HG03060 (cell line): ENCODE results near the gene MEGF10.

Experiments used
- ATAC-seq: cut with Tn5 transposase; IDR thresholded peaks from one replicate; pipeline ENCODE4 v1.9.1; 2021; ENCODE audit warnings: low read depth, moderate number of reproducible peaks; ENCODE audit not compliant: unreplicated experiment

Gene MEGF10

GRCh38 chr5:127406326-127407121 lies 115.9 kb downstream of the MEGF10 start:
- no peak for ATAC-seq

GRCh38 chr5:127409246-127409917 lies 118.8 kb downstream of the MEGF10 start:
- no peak for ATAC-seq

DNA sequence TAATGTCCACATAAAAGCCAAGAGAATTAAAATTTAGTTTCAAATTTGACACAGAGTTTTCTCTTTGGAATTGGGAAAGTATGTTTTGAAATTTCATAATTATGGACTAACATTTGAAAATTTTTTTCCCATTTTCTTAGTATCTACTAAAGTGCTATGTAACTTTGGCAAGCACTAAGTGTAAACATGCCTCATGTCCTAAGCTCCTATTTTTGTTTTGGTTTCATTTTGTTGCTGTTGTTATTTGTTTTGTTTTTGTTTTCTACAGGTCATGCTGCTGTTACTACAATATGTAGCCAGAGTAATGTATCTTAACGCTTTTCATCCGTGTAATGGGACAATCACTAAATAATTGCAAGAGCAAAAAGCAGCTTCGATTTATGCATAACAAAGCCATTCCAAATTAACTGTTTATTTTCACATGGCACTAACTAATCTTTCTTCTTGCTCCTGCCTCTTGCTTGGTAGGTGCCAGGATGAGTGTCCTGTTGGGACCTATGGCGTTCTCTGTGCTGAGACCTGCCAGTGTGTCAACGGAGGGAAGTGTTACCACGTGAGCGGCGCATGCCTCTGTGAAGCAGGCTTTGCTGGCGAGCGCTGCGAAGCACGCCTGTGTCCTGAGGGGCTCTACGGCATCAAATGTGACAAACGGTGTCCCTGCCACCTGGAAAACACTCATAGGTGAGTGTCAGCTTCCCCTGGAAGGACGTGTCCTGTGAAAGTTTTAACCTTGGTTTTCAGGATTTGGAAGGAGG lies 119.5 kb downstream of the MEGF10 start:
- ATAC-seq: no peak

- peak; percentile 59 for ATAC-seq
Measured at GRCh38 chr5:127410959-127411358, 120.4 kb downstream of the MEGF10 start.

DNA sequence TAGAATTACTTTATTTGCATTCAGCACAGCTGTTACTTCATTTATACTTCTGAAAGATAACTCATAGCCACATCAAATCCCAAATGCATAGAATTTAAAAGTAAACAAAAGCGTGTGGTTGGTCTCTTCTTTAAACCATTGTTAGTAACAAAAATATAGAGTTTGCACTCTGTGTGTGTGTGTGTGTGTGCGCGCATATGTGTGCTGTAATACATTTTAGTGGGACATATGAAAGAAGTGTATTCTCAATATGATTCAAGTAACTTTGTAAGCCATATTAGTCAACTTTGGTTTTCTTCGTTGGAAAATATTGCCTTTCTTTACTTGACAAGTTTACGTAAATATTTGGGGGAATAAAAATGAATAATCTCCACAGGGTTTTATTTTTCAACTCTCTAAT lies 120.8 kb downstream of the MEGF10 start:
- ATAC-seq: no peak

- no peak for ATAC-seq
Measured at GRCh38 chr5:127412698-127413097, 122.1 kb downstream of the MEGF10 start.

GRCh38 chr5:127415034-127415433 lies 124.4 kb downstream of the MEGF10 start:
- no peak for ATAC-seq

DNA sequence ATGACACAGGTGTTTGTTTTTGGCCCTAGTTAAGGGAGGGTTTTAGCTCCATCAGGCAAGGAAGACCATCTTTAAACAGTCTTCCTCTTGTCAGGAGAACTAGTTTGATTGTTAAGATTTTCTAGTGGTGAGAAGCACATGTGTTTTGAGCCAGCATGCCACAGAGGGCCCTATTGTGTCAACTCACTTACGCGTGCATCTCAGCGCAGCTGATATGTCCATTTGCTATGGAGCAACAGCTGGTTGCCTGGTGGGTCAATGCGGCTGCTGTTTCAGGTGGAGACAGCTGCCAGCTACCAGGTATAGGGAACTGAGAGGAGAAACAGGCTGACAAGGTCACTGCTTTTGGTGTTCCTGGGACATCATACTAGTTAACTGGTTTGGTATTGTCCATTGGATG lies 126.3 kb downstream of the MEGF10 start:
- no peak for ATAC-seq

GRCh38 chr5:127417528-127417927 lies 126.9 kb downstream of the MEGF10 start:
- ATAC-seq: no peak

- no peak for ATAC-seq
Measured at GRCh38 chr5:127418367-127418766, 127.8 kb downstream of the MEGF10 start.

- no peak for ATAC-seq
Measured at GRCh38 chr5:127418974-127419682, 128.5 kb downstream of the MEGF10 start.

DNA sequence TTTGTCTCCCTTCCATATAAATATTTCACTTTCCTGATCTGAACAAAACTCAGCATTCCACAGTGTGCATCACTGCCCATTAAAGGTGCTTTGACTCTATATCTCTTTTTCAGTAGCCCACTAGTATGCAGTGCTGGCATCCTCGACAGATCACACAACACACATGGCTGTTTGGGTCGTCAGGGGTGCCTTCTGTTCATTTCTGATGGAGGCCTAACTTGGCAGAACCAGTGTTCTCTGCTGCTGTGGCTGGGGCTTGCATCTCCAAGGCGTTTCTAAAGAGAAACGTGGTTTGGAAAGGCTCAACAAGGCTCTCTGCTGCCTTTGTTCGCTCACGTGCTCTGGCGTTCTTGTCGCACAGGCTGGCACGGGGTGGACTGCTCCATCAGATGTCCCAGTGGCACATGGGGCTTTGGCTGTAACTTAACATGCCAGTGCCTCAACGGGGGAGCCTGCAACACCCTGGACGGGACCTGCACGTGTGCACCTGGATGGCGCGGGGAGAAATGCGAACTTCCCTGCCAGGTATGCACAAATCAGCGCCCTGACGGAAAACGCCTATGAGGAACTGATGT lies 129.2 kb downstream of the MEGF10 start:
- ATAC-seq: no peak

DNA sequence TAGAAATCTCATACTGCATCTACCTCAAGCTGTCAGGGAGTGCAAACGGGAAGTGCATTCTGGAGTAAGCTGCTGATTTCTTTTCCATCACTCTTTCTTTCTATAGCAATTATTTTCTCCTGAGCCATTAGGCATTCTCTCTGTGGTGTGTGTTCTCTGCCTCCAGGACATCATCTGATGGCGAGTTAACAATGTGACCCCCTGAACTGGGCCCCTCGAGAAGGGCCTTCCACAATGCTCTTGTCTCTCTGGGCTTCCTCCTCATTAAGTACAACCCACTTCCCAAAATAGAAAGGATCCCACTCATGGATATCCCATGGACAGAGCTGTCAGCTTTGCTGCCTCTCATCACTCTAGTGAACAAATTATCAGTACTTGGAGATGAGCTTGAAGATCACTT lies 130.2 kb downstream of the MEGF10 start:
- no peak for ATAC-seq

GRCh38 chr5:127421471-127421870 lies 130.9 kb downstream of the MEGF10 start:
- no peak for ATAC-seq

GRCh38 chr5:127423173-127423798 lies 132.7 kb downstream of the MEGF10 start:
- no peak for ATAC-seq

DNA sequence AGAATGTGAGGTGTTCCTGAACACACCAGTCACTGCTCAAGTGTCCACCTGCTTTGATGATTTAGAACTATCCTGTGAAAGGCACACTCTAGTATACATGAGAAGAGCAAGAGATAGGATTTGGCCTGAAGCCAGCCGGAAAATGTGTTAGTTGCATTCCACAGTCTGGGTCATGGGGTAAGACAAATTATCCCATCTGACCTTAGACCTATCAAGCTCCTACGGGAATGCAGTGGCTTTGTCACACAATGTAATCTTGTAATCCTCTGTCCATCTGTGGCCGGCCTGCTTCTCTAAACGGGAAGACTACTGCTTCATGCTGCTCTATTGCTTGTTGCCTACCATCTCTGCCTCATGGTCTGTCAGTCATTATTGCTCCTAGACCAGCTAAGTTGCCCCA lies 134.4 kb downstream of the MEGF10 start:
- ATAC-seq: no peak

DNA sequence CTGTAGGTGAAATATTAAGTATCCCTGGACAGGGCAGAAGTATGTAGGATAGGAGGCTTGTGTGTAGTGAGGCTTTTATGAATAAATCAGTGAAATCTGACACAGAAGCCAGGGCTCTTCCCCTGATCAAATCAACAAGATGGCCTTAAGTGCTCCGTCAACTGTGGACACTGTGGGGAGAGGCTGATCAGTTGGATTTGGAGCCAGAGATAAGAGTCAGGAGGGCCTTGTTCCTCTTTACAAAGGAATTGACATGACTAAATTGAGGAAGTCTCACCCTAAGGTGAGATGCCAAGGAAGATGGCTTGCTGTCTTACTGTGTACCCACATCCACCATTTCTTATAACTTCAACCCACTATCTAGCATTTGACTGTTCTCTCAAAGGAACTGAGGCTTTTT lies 135.3 kb downstream of the MEGF10 start:
- no peak for ATAC-seq

DNA sequence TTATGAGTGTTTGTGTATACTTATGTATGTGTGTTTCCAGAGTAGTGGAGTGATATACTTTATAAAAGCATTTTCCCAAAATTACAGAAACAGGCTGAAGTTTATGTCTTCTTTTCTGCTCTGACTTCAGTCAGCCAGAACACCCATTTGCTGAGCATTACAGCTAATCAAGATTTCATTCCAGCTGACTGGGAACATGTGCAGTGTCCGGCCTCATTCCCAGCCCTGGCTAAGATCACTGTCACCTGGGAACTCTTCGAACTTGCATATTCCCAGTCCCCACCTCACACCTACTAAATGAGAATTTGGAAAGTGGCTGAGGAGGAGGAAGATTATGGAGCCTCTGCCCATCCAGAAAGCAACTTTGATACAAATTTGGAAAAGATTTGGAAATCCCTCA lies 136.1 kb downstream of the MEGF10 start:
- no peak for ATAC-seq

DNA sequence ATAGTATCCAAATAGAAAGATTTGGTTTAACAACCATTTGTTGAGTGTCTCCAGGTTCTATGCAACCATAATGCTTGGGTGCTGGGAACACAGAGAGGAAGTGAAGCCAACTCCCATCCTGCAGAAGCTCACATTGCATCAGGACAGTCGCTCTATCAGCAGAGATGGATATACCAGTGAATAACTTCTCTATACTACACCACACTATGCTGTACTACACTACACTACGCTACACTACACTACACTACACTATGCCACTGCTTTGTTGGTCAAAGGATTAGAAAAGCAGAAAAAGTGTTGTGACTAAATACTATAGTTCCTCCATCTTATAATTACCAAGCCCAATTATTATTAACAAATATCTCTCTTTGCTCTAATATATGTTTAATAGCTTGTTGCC lies 137.7 kb downstream of the MEGF10 start:
- ATAC-seq: no peak

DNA sequence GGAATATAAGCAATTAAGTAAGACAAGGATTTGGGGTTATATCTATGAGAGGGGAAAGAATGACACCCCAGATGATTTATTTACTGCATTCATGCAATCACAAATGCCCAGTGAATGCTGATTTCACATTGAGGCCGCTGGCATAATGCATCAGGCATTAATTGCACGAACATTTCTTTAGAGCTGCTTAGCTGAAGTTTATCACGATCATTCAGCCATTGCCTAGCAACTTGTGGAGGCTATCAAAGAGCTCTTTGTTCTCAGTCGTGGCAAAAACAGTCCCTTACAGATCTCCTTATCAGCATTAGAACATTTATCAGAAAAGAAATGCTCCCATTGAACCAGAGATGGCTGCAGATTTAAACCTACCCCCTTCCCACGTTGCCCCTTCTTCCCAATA lies 138.2 kb downstream of the MEGF10 start:
- ATAC-seq: no peak
